Fibroblast of lung (primary cell): ENCODE measurements around the gene DNAJB4. TPM values are rescaled to one million over a fixed set of nuclear protein-coding genes. Genes with fewer than 3 reads are reported as not detected.
"Not testable (repeated sequence)": the region's sequence is repeated elsewhere in the genome, so short reads cannot be mapped to it uniquely, and the experiment has no call there.

Source experiments
- DNase-seq, 2 donors: peaks; one replicate each; pipeline versions ENCODE4 v3.0.0 to v3.0.0-alpha.2; 2010; ENCODE audit warnings: low read depth in 2 of 2
- H2AFZ ChIP-seq: 2 replicates; pipeline ENCODE4 v1.5.1; 2012; ENCODE audit warnings: low read length, control low read depth, inconsistent platforms
- H3K27ac ChIP-seq: 2 replicates; pipeline ENCODE4 v1.5.1; 2011; ENCODE audit warnings: low read length, control low read depth; ENCODE audit not compliant: insufficient read depth
- H3K27me3 ChIP-seq: 2 replicates; pipeline ENCODE4 v1.5.1; 2011; ENCODE audit warnings: mild to moderate bottlenecking, low read length; ENCODE audit not compliant: control insufficient read depth, insufficient read depth
- H3K36me3 ChIP-seq: 2 replicates; pipeline ENCODE4 v1.5.1; 2011; ENCODE audit warnings: low read length; ENCODE audit not compliant: control insufficient read depth, insufficient read depth
- H3K4me1 ChIP-seq: 2 replicates; pipeline ENCODE4 v1.5.1; 2011; ENCODE audit warnings: low read length; ENCODE audit not compliant: control insufficient read depth, insufficient read depth; ENCODE audit errors: extremely low read depth
- H3K4me2 ChIP-seq: 2 replicates; pipeline ENCODE4 v1.5.1; 2011; ENCODE audit warnings: low read length, control low read depth; ENCODE audit not compliant: insufficient read depth; ENCODE audit errors: extremely low read depth
- H3K4me3 ChIP-seq, 4 experiments: fragments of 200-600 bp in 1 of 4; sonication (generic) in 1 of 4; replicated peaks in 1 of 4; 2 replicates each; pipeline ENCODE4 v1.5.1; 2011 to 2016; ENCODE audit warnings: low read length in 4 of 4, low read depth in 3 of 4, mild to moderate bottlenecking in 3 of 4, control low read depth in 2 of 4, inconsistent platforms in 1 of 4, mixed read lengths in 1 of 4; ENCODE audit not compliant: insufficient read depth in 1 of 4; ENCODE audit errors: control extremely low read depth in 1 of 4
- H3K79me2 ChIP-seq: 2 replicates; pipeline ENCODE4 v1.5.1; 2012; ENCODE audit warnings: mild to moderate bottlenecking, low read length, inconsistent platforms; ENCODE audit not compliant: control insufficient read depth, insufficient read depth
- H3K9ac ChIP-seq: 2 replicates; pipeline ENCODE4 v1.5.1; 2011; ENCODE audit warnings: mild to moderate bottlenecking, low read length, control low read depth; ENCODE audit not compliant: insufficient read depth
- H3K9me3 ChIP-seq: 2 replicates; pipeline ENCODE4 v1.5.1; 2012; ENCODE audit warnings: low read depth, low read length; ENCODE audit not compliant: control insufficient read depth, insufficient read depth
- H4K20me1 ChIP-seq: 2 replicates; pipeline ENCODE4 v1.5.1; 2011; ENCODE audit warnings: low read length; ENCODE audit not compliant: control insufficient read depth, insufficient read depth; ENCODE audit errors: extremely low read depth
- CTCF ChIP-seq, 2 donors: IDR thresholded peaks in 1 of 2; conservative IDR thresholded peaks in 1 of 2; 1 replicate in 1 of 2; 2 replicates in 1 of 2; pipeline ENCODE4 v1.5.1; 2011 to 2012; ENCODE audit warnings: low read length in 2 of 2, control low read depth in 1 of 2, inconsistent platforms in 1 of 2, low read depth in 1 of 2, mild to moderate bottlenecking in 1 of 2
- EZH2 ChIP-seq: IDR thresholded peaks from 2 replicates; pipeline ENCODE4 v1.5.1; 2012; ENCODE audit warnings: low read length, control low read depth, mild to moderate bottlenecking; ENCODE audit errors: missing control alignments
- polyA plus RNA-seq, 2 donors: library from polyadenylated mRNA; depleted of rRNA in 1 of 2; stranded (reverse) in 1 of 2; unstranded in 1 of 2; fragments of >200 nt; gene quantifications; 2 replicates each; pipeline ENCODE4 v1.2.1, GENCODE V29; 2011 to 2012; ENCODE audit warnings: missing spikeins in 1 of 2
- total RNA-seq: library from RNA; depleted of rRNA; stranded (reverse); fragments of >200 nt; gene quantifications from 2 replicates; pipeline ENCODE4 v1.2.1, GENCODE V29; 2014

Gene DNAJB4
- total and polyA plus RNA-seq, 2 donors (not counting 1 experiment from before 2014, with no cell fraction given): 52.0 to 78.7 TPM

GRCh38 chr1:77977989-77978292 lies 26.8 kb upstream of the DNAJB4 start:
- DNase-seq: no peak
- peaks cover 7% of the 10 kb centered on the region for H4K20me1 ChIP-seq

GRCh38 chr1:77978293-77978968 lies 26.3 kb upstream of the DNAJB4 start:
- TF ChIP-seq CTCF (conservative IDR thresholded peaks at IDR 0.05 in 1 of 2, IDR thresholded peaks at IDR 0.05 in 1 of 2; ENCODE audit: low read depth in 1 of 2, low read length in 2 of 2): no peak
- no peak for TF ChIP-seq EZH2
- H3K36me3 ChIP-seq: no peaks in the 10 kb centered on the region
- peak overlapping the region; percentile 24 for H2AFZ ChIP-seq
- peak overlapping the region; percentile 74 to 98 (median 86) for H3K4me3 ChIP-seq
- H3K9ac ChIP-seq: peak overlapping the region; percentile 95
- DNase-seq: peak; percentile 95 to 97
- no peaks in the 10 kb centered on the region for H3K9me3 ChIP-seq
- peak overlapping the region; percentile 73 for H3K4me2 ChIP-seq
- no peaks in the 10 kb centered on the region for H3K27me3 ChIP-seq
- peak overlapping the region; percentile 99 for H3K27ac ChIP-seq
- H3K79me2 ChIP-seq: peaks cover 90% of the 10 kb centered on the region
- peaks cover 7% of the 10 kb centered on the region for H4K20me1 ChIP-seq
- H3K4me1 ChIP-seq: no peaks in the 10 kb centered on the region

More at GRCh38 chr1:77977989-77978292, 26.8 kb upstream of the DNAJB4 start:
- Histone ChIP-seq H3K79me2 (peaks cover 95% of the 10 kb centered on the region), H3K36me3 (no peaks in the 10 kb centered on the region), H3K4me1 (no peaks in the 10 kb centered on the region), H2AFZ (no peak overlapping the region), H3K27me3 (no peaks in the 10 kb centered on the region), H3K4me3 (peak overlapping the region; percentile 74 to 98 (median 86)), H3K9me3 (no peaks in the 10 kb centered on the region), H3K27ac (peak overlapping the region; percentile 99), H3K9ac (peak overlapping the region; percentile 2), H3K4me2 (peak overlapping the region; percentile 48)
- TF ChIP-seq EZH2 (no peak), CTCF (conservative IDR thresholded peaks at IDR 0.05 in 1 of 2, IDR thresholded peaks at IDR 0.05 in 1 of 2; ENCODE audit: low read depth in 1 of 2, low read length in 2 of 2) (no peak)

GRCh38 chr1:77978969-77979876 lies 25.5 kb upstream of the DNAJB4 start, which contains the start of gene FUBP1:
Gene FUBP1, minus strand, starts transcription at chr1:77979072. Its CDS starts 68 bp downstream, at chr1:77979004.
- peaks cover 87% of the 10 kb centered on the region for H3K79me2 ChIP-seq
- peak within 1 kb of the TSS; percentile 95 for H3K4me2 ChIP-seq
- H3K4me1 ChIP-seq: no peaks in the 10 kb centered on the region
- no peaks in the 10 kb centered on the region for H3K27me3 ChIP-seq
- peak within 1 kb of the TSS; percentile 74 to 98 (median 86) for H3K4me3 ChIP-seq
- DNase-seq: peak; percentile 97 to 100
- no peaks in the 10 kb centered on the region for H3K36me3 ChIP-seq
- H4K20me1 ChIP-seq: peaks cover 7% of the 10 kb centered on the region
- H2AFZ ChIP-seq: peak within 1 kb of the TSS; percentile 98
- H3K9ac ChIP-seq: peak within 1 kb of the TSS; percentile 95
- TF ChIP-seq CTCF (conservative IDR thresholded peaks at IDR 0.05 in 1 of 2, IDR thresholded peaks at IDR 0.05 in 1 of 2; ENCODE audit: low read depth in 1 of 2, low read length in 2 of 2): peak; percentile 65 to 69
- TF ChIP-seq EZH2: no peak
- no peaks in the 10 kb centered on the region for H3K9me3 ChIP-seq
- peak within 1 kb of the TSS; percentile 99 for H3K27ac ChIP-seq

GRCh38 chr1:77983352-77983996 lies 21.3 kb upstream of the DNAJB4 start:
- H3K4me2 ChIP-seq, H3K27ac ChIP-seq: not testable (repeated sequence)

More at GRCh38 chr1:77983352-77983996, 21.3 kb upstream of the DNAJB4 start:
- not testable (repeated sequence) for H3K27me3 ChIP-seq, H2AFZ ChIP-seq, DNase-seq, H3K36me3 ChIP-seq, H3K9ac ChIP-seq, H3K4me1 ChIP-seq, H3K4me3 ChIP-seq, H4K20me1 ChIP-seq, H3K9me3 ChIP-seq
- peaks cover 75% of the 10 kb centered on the region for H3K79me2 ChIP-seq
